Ascending aorta (tissue), 2 donors: ENCODE data around the gene CLIC4. TPM values are rescaled to one million over a fixed set of nuclear protein-coding genes. Genes with fewer than 3 reads are reported as not detected.
A peak's percentile ranks its signal among the peaks of the same experiment; 100 is the strongest.
"Not testable (repeated sequence)": the region's sequence is repeated elsewhere in the genome, so short reads cannot be mapped to it uniquely, and the experiment has no call there.

Source experiments
- DNase-seq, 2 donors: peaks; one replicate each; pipeline ENCODE4 v3.0.0-alpha.2; 2019; ENCODE audit warnings: low spot score in 2 of 2
- H3K27ac ChIP-seq, 2 donors: fragments of 200-600 bp; sonication (generic); one replicate each; pipeline ENCODE4 v1.5.1; 2016 to 2017; ENCODE audit warnings: mild to moderate bottlenecking in 1 of 2
- H3K27me3 ChIP-seq: fragments of 200-600 bp; sonication (generic); one replicate; pipeline ENCODE4 v1.5.1; 2017
- H3K36me3 ChIP-seq, 2 donors: fragments of 200-600 bp; sonication (generic); one replicate each; pipeline ENCODE4 v1.5.1; 2016
- H3K4me1 ChIP-seq, 2 donors: fragments of 200-600 bp; sonication (generic); one replicate each; pipeline ENCODE4 v1.5.1; 2016 to 2017; ENCODE audit warnings: mild to moderate bottlenecking in 1 of 2
- H3K4me3 ChIP-seq, 2 donors: fragments of 200-600 bp; sonication (generic); one replicate each; pipeline ENCODE4 v1.5.1; 2016 to 2017; ENCODE audit warnings: mild to moderate bottlenecking in 1 of 2
- H3K9me3 ChIP-seq, 2 donors: fragments of 200-600 bp; sonication (generic); one replicate each; pipeline ENCODE4 v1.5.1; 2016
- intact Hi-C: fragments of 100-400 bp; cut with DNase I; formaldehyde crosslinking; loops from one replicate; pipeline ENCODE4 v1.15.1; 2023
- total RNA-seq: library from RNA; depleted of rRNA; stranded (reverse); fragments of >200 nt; gene quantifications from one replicate; pipeline ENCODE4 v1.1.0, GENCODE V29; 2016
- TF ChIP-seq, protein P1 (sequence below), 3 experiments: fragments of 200-600 bp in 2 of 3; fragments of 450-650 bp in 1 of 3; sonication (generic) in 2 of 3; IDR thresholded peaks; one replicate each; pipeline ENCODE4 v1.5.1; 2016 to 2019; ENCODE audit warnings: antibody characterized with exemption in 3 of 3, mild to moderate bottlenecking in 1 of 3, moderate library complexity in 1 of 3

The CLIC4 gene
- total RNA-seq, 1 donor from 2014 or later, result 494 TPM

- H3K9me3 ChIP-seq, result no peaks in the 10 kb centered on the region
- H3K4me1 ChIP-seq, result peaks cover 3 to 11% of the 10 kb centered on the region in 2 donors
- no peak overlapping the region for H3K4me3 ChIP-seq
- H3K27ac ChIP-seq, result no peak overlapping the region
- no peak for DNase-seq
- H3K36me3 ChIP-seq, result no peaks in the 10 kb centered on the region
- intact Hi-C loops, result no loop called here
- TF ChIP-seq, protein P1, sequence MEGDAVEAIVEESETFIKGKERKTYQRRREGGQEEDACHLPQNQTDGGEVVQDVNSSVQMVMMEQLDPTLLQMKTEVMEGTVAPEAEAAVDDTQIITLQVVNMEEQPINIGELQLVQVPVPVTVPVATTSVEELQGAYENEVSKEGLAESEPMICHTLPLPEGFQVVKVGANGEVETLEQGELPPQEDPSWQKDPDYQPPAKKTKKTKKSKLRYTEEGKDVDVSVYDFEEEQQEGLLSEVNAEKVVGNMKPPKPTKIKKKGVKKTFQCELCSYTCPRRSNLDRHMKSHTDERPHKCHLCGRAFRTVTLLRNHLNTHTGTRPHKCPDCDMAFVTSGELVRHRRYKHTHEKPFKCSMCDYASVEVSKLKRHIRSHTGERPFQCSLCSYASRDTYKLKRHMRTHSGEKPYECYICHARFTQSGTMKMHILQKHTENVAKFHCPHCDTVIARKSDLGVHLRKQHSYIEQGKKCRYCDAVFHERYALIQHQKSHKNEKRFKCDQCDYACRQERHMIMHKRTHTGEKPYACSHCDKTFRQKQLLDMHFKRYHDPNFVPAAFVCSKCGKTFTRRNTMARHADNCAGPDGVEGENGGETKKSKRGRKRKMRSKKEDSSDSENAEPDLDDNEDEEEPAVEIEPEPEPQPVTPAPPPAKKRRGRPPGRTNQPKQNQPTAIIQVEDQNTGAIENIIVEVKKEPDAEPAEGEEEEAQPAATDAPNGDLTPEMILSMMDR (IDR thresholded peaks at IDR 0.05), result no peak
- H3K27me3 ChIP-seq, result no peaks in the 10 kb centered on the region
Observed at GRCh38 chr1:24732186-24732885, 12.9 kb upstream of the CLIC4 start.

DNA sequence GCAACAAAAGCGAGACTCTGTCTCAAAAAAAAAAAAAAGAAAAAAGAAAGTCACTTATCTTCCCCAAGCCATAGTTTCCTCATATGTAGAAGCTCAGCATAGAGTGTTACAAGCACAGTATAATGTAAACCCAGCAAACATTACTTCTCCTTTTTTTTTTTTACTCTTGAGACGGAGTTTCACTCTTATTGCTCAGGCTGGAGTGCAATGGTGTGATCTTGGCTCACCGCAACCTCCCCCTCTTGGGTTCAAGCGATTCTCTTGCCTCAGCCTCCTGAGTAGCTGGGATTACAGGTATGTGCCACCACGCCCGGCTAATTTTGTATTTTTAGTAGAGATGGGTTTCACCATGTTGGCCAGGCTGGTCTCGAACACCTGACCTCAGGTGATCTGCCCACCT lies 11.9 kb upstream of the CLIC4 start:
- H3K27ac ChIP-seq, DNase-seq, intact Hi-C loops, H3K36me3 ChIP-seq, H3K9me3 ChIP-seq, H3K27me3 ChIP-seq, H3K4me3 ChIP-seq: not testable (repeated sequence)
- H3K4me1 ChIP-seq, result peaks cover 3 to 11% of the 10 kb centered on the region in 2 donors

DNA sequence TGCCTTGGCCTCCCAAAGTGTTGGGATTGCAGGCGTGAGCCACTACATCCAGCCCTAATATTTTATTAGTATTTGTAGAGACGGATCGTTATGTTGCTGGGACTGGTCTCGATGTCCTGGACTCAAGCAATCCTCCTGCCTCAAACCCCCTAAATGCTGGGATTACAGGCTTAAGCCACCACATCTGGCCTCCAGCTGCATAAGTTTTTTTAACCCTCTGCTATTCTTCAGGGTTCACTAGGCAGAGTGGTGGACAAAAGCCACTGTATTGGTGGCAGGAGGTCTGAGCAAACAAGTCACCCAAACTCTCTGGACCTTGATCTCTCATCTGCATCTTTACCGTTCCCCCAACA lies 10.1 kb upstream of the CLIC4 start:
- Histone ChIP-seq H3K27ac (peak overlapping the region; percentile 23 to 38), H3K4me3 (no peak overlapping the region), H3K4me1 (peaks cover 3 to 11% of the 10 kb centered on the region in 2 donors), H3K27me3 (no peaks in the 10 kb centered on the region), H3K36me3 (no peaks in the 10 kb centered on the region), H3K9me3 (no peaks in the 10 kb centered on the region)
- DNase-seq, result no peak
- intact Hi-C loops, result no loop called here
- TF ChIP-seq, protein P1 (IDR thresholded peaks at IDR 0.05), result no peak

DNA sequence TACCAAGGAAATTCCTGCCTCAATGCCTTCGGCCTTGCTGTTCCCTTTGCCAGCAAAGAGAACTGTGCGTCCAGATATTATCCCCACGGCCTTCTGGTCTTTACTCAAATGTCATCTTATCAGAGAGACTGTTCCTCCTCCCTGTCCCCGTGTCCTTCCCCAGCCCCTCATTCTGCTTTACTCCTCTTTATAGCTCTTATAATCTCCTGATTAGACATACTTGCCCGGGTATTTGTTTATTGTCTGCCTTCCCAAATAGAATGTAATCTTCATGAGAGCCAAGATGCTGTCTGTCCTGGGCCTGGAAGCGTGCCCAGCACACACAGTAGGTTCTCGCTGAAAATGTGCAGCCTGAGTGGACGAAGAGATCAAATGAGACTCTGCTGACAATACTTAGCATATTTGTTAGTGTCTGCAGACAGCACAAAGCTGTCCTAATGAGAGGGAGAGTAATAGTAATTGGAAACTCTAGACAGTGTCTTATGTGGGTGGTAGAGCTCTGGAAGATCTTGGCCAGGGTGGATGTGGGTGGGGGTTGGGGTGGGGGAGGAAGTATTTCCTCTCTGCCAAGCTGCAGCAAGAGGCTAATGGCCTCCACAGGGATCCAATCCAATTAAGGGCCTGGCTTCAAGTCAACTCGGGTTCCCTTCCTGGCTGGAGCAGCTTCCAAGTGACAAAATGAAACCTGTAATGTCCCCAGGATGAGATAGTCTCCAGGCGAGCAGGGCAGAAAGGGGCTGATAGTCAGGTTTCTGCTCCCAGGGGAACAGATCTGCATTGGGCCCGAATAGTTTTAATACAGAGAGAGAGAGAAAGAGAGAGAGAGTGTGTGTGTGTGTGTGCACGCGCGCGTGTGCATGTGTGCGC lies 9.5 kb upstream of the CLIC4 start:
- Histone ChIP-seq H3K4me1 (peaks cover 3 to 6% of the 10 kb centered on the region in 2 donors), H3K27ac (peak overlapping the region; percentile 23 to 38), H3K27me3 (no peaks in the 10 kb centered on the region), H3K4me3 (peak overlapping the region; percentile 3 to 42), H3K36me3 (no peaks in the 10 kb centered on the region), H3K9me3 (no peaks in the 10 kb centered on the region)
- TF ChIP-seq, protein P1 (IDR thresholded peaks at IDR 0.05), result no peak
- no peak for DNase-seq
- intact Hi-C loops, result no loop called here

GRCh38 chr1:24737368-24738117 lies 7.7 kb upstream of the CLIC4 start:
- DNase-seq, result no peak

More at GRCh38 chr1:24737368-24738117, 7.7 kb upstream of the CLIC4 start:
- intact Hi-C loops, result no loop called here
- no peaks in the 10 kb centered on the region for H3K9me3 ChIP-seq
- no peak overlapping the region for H3K27ac ChIP-seq
- H3K36me3 ChIP-seq, result no peaks in the 10 kb centered on the region
- no peak overlapping the region for H3K4me3 ChIP-seq
- no peaks in the 10 kb centered on the region for H3K27me3 ChIP-seq
- peaks cover 3 to 5% of the 10 kb centered on the region in 2 donors for H3K4me1 ChIP-seq
- TF ChIP-seq, protein P1 (IDR thresholded peaks at IDR 0.05), result no peak
